Activated CD4-positive, alpha-beta T cell treated with anti-CD3 and anti-CD28 coated beads, Interleukin-2, amount 10 ng/mL, durations not matched to agents 24 days and 14 days (primary cell): ENCODE results near the gene OR52W1. TPM values are rescaled to one million over a fixed set of nuclear protein-coding genes. Genes with fewer than 3 reads are reported as not detected.
"Not testable (repeated sequence)": the region's sequence is repeated elsewhere in the genome, so short reads cannot be mapped to it uniquely, and the experiment has no call there.

Experiments used
- DNase-seq: peaks from one replicate; pipeline ENCODE4 v3.0.0; 2022
- H3K27ac Mint-ChIP-seq: one replicate; pipeline ENCODE4 v1.8.0; 2022; ENCODE audit warnings: mild to moderate bottlenecking, mixed read lengths
- H3K27me3 Mint-ChIP-seq: one replicate; pipeline ENCODE4 v1.8.0; 2022; ENCODE audit warnings: mixed read lengths
- H3K36me3 Mint-ChIP-seq: one replicate; pipeline ENCODE4 v1.8.0; 2022; ENCODE audit warnings: low read depth, mild to moderate bottlenecking, mixed read lengths
- H3K4me1 Mint-ChIP-seq: one replicate; pipeline ENCODE4 v1.8.0; 2021; ENCODE audit warnings: mixed read lengths
- H3K4me3 Mint-ChIP-seq: one replicate; pipeline ENCODE4 v1.8.0; 2022; ENCODE audit warnings: mild to moderate bottlenecking, moderate library complexity, mixed read lengths
- H3K9me3 Mint-ChIP-seq: one replicate; pipeline ENCODE4 v1.8.0; 2021; ENCODE audit warnings: mixed read lengths
- intact Hi-C: fragments of 100-400 bp; cut with micrococcal nuclease; formaldehyde crosslinking; loops from one replicate; pipeline ENCODE4 v1.15.1; 2023
- total RNA-seq: library from RNA; stranded (reverse); gene quantifications from 2 replicates; pipeline ENCODE4 v1.2.3, GENCODE V29; 2022

OR52W1 gene
- total RNA-seq, 1 donor from 2014 or later = not detected

- Mint-ChIP-seq H3K4me1 (peaks cover 32% of the 10 kb centered on the region), H3K4me3 (no peak overlapping the region), H3K36me3 (peaks cover 12% of the 10 kb centered on the region), H3K27ac (no peak overlapping the region), H3K27me3 (no peaks in the 10 kb centered on the region), H3K9me3 (no peaks in the 10 kb centered on the region)
- no peak for DNase-seq
- intact Hi-C loops = no loop called here
These were observed 29.5 kb downstream of the OR52W1 start for GRCh38 chr11:6228520-6228919.

GRCh38 chr11:6229911-6230310 is 30.9 kb downstream of the OR52W1 start:
- Mint-ChIP-seq H3K27ac (no peak overlapping the region), H3K27me3 (no peaks in the 10 kb centered on the region), H3K4me1 (peaks cover 39% of the 10 kb centered on the region), H3K36me3 (peaks cover 7% of the 10 kb centered on the region), H3K9me3 (no peaks in the 10 kb centered on the region), H3K4me3 (peak overlapping the region; percentile 39)
- peak; percentile 75 for DNase-seq
- intact Hi-C loops = loop anchor here (10.0 kb wide), 2 partner anchors 185 to 545 kb away; partner anchors contain the start of genes APBB1, TRIM22 and TRIM5

- no peak overlapping the region for H3K27ac Mint-ChIP-seq
- intact Hi-C loops = loop anchor here (10.0 kb wide), 2 partner anchors 182 to 548 kb away; partner anchors contain the start of genes APBB1, TRIM22 and TRIM5
- H3K9me3 Mint-ChIP-seq = no peaks in the 10 kb centered on the region
- peaks cover 40% of the 10 kb centered on the region for H3K4me1 Mint-ChIP-seq
- H3K27me3 Mint-ChIP-seq = no peaks in the 10 kb centered on the region
- peak overlapping the region; percentile 51 for H3K4me3 Mint-ChIP-seq
- H3K36me3 Mint-ChIP-seq = peaks cover 1% of the 10 kb centered on the region
- no peak for DNase-seq
These were observed 33.9 kb downstream of the OR52W1 start for GRCh38 chr11:6232899-6233298.

DNA sequence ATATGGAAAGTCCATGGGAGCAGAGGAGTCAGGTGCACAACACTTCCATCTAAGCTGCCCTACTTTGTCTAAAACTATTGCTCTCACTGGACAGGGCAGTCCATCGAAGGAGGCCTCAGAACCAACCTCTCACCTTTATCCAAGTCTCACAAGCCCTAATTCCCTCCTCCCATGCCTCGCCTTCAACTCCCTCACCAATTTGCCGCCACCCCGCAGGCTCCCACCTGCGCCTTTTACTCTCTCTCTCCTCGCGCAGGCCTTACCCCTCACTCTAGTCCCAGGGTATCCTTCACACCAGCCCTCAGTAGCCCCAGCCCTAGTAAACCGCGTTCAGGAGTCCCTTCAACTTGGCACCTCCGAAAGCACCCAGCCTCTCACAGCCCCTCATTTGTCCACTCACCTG is 35.0 kb downstream of the OR52W1 start:
- DNase-seq = no peak
- Mint-ChIP-seq H3K27me3 (no peaks in the 10 kb centered on the region), H3K27ac (peak overlapping the region; percentile 90), H3K9me3 (no peaks in the 10 kb centered on the region), H3K4me3 (peak overlapping the region; percentile 95), H3K36me3 (peaks cover under 1% of the 10 kb centered on the region), H3K4me1 (peaks cover 40% of the 10 kb centered on the region)
- intact Hi-C loops = loop anchor here (1.0 to 10.0 kb wide), 8 partner anchors 31 to 549 kb away; partner anchors contain the start of genes APBB1, ARFIP2, CAVIN3 and MRPL17

GRCh38 chr11:6234387-6235107 is 35.5 kb downstream of the OR52W1 start, which contains the start of gene FHIP1B:
TSS of gene FHIP1B (minus strand) at chr11:6234636. CDS start at chr11:6224516, 10,120 bp downstream.
- H3K27ac Mint-ChIP-seq = peak within 1 kb of the TSS; percentile 90
- H3K4me3 Mint-ChIP-seq = peak within 1 kb of the TSS; percentile 95
- H3K9me3 Mint-ChIP-seq = no peaks in the 10 kb centered on the region
- DNase-seq = peak; percentile 100
- H3K36me3 Mint-ChIP-seq = no peaks in the 10 kb centered on the region
- peaks cover 1% of the 10 kb centered on the region for H3K27me3 Mint-ChIP-seq
- intact Hi-C loops = loop anchor here (1.0 to 10.0 kb wide), 9 partner anchors 32 to 550 kb away; partner anchors contain the start of genes APBB1, ARFIP2, CAVIN3 and MRPL17
- peaks cover 35% of the 10 kb centered on the region for H3K4me1 Mint-ChIP-seq

DNA sequence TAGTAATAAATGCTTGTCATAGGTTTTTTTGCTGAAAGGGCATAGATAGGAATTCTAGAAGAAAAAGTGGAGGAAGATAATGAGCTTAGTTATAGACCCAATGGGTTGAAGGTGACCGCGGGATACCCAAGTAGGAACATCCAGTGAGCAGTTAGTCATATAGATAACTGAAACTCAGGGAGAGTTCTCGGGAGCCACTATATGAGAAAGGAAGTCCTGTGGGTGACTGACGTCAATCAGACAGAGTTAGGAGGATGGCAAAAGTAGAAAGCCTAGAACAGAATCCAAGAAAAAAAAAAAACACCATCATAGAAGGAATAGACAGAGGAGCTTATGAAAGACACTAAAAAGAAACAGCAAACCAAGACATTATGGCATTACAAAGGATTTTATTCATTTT is 38.2 kb downstream of the OR52W1 start:
- no peak overlapping the region for H3K4me3 Mint-ChIP-seq
- DNase-seq = no peak
- H3K27ac Mint-ChIP-seq = no peak overlapping the region
- intact Hi-C loops = loop anchor here (5.0 to 10.0 kb wide), 3 partner anchors 178 to 552 kb away; partner anchors contain the start of genes APBB1, TRIM22 and TRIM5
- H3K36me3 Mint-ChIP-seq = no peaks in the 10 kb centered on the region
- no peaks in the 10 kb centered on the region for H3K9me3 Mint-ChIP-seq
- H3K27me3 Mint-ChIP-seq = peaks cover 4% of the 10 kb centered on the region
- H3K4me1 Mint-ChIP-seq = peaks cover 19% of the 10 kb centered on the region

DNA sequence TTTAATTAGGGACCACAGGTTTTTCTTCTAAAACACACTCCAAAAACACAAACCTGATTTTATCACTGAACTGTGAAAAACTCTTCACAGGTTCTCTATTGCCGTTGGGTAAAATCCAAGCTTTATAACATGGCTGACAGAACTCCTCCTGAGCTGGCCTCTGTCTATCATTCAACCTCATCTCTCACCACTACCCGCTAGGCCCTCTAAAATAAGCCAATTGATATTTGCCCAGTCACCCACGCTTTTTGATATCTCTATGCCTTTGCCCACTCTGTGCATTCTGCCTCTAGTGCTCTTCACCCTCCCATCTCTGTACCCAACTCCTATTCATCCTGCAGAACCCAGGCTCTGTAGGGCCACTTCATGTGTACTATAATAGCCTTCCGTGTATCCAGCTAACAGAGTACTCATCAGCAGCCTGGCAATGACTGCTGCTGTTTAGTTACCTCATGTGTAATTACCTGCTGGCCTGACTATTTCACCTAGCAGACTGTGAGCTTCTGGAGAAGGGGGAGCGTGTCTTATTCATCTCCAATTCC is 38.8 kb downstream of the OR52W1 start:
- peaks cover 6% of the 10 kb centered on the region for H3K27me3 Mint-ChIP-seq
- no peak overlapping the region for H3K4me3 Mint-ChIP-seq
- intact Hi-C loops = loop anchor here (5.0 to 10.0 kb wide), 3 partner anchors 177 to 553 kb away; partner anchors contain the start of genes APBB1, TRIM22 and TRIM5
- no peaks in the 10 kb centered on the region for H3K36me3 Mint-ChIP-seq
- no peak for DNase-seq
- no peaks in the 10 kb centered on the region for H3K9me3 Mint-ChIP-seq
- peaks cover 17% of the 10 kb centered on the region for H3K4me1 Mint-ChIP-seq
- H3K27ac Mint-ChIP-seq = no peak overlapping the region

- Mint-ChIP-seq H3K4me1 (peaks cover 11% of the 10 kb centered on the region), H3K27ac (no peak within 1 kb of the TSS), H3K36me3 (no peaks in the 10 kb centered on the region), H3K9me3 (no peaks in the 10 kb centered on the region), H3K27me3 (peaks cover 13% of the 10 kb centered on the region), H3K4me3 (no peak within 1 kb of the TSS)
- DNase-seq = no peak
- intact Hi-C loops = loop anchor here (5.0 to 10.0 kb wide), 3 partner anchors 176 to 554 kb away; partner anchors contain the start of genes APBB1, TRIM22 and TRIM5
These were observed 39.9 kb downstream of the OR52W1 start, which contains the start of gene CNGA4 for GRCh38 chr11:6238902-6239301. TSS of gene CNGA4 (plus strand) at chr11:6239089. CDS start at chr11:6239207, 118 bp downstream.

- Mint-ChIP-seq H3K9me3 (no peaks in the 10 kb centered on the region), H3K4me1 (peaks cover 3% of the 10 kb centered on the region), H3K4me3 (no peak overlapping the region), H3K27me3 (peaks cover 16% of the 10 kb centered on the region), H3K36me3 (no peaks in the 10 kb centered on the region), H3K27ac (no peak overlapping the region)
- no peak for DNase-seq
- intact Hi-C loops = no loop called here
These were observed 41.1 kb downstream of the OR52W1 start for GRCh38 chr11:6240139-6240538.

- H3K27ac Mint-ChIP-seq = no peak overlapping the region
- H3K4me1 Mint-ChIP-seq = no peaks in the 10 kb centered on the region
- no peak for DNase-seq
- H3K36me3 Mint-ChIP-seq = no peaks in the 10 kb centered on the region
- no peak overlapping the region for H3K4me3 Mint-ChIP-seq
- H3K27me3 Mint-ChIP-seq = peaks cover 21% of the 10 kb centered on the region
- intact Hi-C loops = no loop called here
- H3K9me3 Mint-ChIP-seq = no peaks in the 10 kb centered on the region
These were observed 41.8 kb downstream of the OR52W1 start for GRCh38 chr11:6240781-6241180.

DNA sequence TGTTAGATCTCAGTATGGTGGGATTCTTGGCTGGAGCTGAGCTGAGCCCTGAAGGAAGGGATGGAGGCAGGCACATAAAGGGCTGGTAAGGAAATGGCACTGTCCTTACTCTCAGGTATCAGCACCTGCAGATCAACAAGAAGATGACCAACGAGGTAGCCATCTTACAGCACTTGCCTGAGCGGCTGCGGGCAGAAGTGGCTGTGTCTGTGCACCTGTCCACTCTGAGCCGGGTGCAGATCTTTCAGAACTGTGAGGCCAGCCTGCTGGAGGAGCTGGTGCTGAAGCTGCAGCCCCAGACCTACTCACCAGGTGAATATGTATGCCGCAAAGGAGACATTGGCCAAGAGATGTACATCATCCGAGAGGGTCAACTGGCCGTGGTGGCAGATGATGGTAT is 42.3 kb downstream of the OR52W1 start:
- DNase-seq = no peak
- Mint-ChIP-seq H3K4me1 (no peaks in the 10 kb centered on the region), H3K9me3 (no peaks in the 10 kb centered on the region), H3K27ac (no peak overlapping the region), H3K36me3 (no peaks in the 10 kb centered on the region), H3K4me3 (no peak overlapping the region), H3K27me3 (peaks cover 24% of the 10 kb centered on the region)
- intact Hi-C loops = no loop called here

- DNase-seq = no peak
- H3K36me3 Mint-ChIP-seq = no peaks in the 10 kb centered on the region
- H3K27ac Mint-ChIP-seq = no peak overlapping the region
- H3K9me3 Mint-ChIP-seq = no peaks in the 10 kb centered on the region
- intact Hi-C loops = no loop called here
- H3K4me1 Mint-ChIP-seq = no peaks in the 10 kb centered on the region
- H3K4me3 Mint-ChIP-seq = no peak overlapping the region
- peaks cover 34% of the 10 kb centered on the region for H3K27me3 Mint-ChIP-seq
These were observed 46.5 kb downstream of the OR52W1 start for GRCh38 chr11:6245536-6245935.

GRCh38 chr11:6248248-6248647 is 49.2 kb downstream of the OR52W1 start:
- H3K4me3 Mint-ChIP-seq = no peak overlapping the region
- H3K27ac Mint-ChIP-seq = no peak overlapping the region
- intact Hi-C loops = no loop called here
- peaks cover 27% of the 10 kb centered on the region for H3K27me3 Mint-ChIP-seq
- H3K4me1 Mint-ChIP-seq = no peaks in the 10 kb centered on the region
- H3K9me3 Mint-ChIP-seq = no peaks in the 10 kb centered on the region
- no peak for DNase-seq
- H3K36me3 Mint-ChIP-seq = no peaks in the 10 kb centered on the region

- H3K9me3 Mint-ChIP-seq, H3K4me1 Mint-ChIP-seq, H3K4me3 Mint-ChIP-seq, intact Hi-C loops, DNase-seq, H3K36me3 Mint-ChIP-seq, H3K27ac Mint-ChIP-seq: not testable (repeated sequence)
- H3K27me3 Mint-ChIP-seq = peaks cover 22% of the 10 kb centered on the region
These were observed 49.9 kb downstream of the OR52W1 start for GRCh38 chr11:6248897-6249296.
